Stimulated activated effector memory CD8-positive, alpha-beta T cell treated with anti-CD3 and anti-CD28 coated beads, Interleukin-12 subunit alpha, Interleukin-12 subunit beta, amount 100 ng/mL, for 72 hours (primary cell): ENCODE data around the gene SH3RF3.
A peak's percentile ranks its signal among the peaks of the same experiment; 100 is the strongest.
"Not testable (repeated sequence)": the region's sequence is repeated elsewhere in the genome, so short reads cannot be mapped to it uniquely, and the experiment has no call there.

Experiments used
- ATAC-seq: fragments of 150-1000 bp; cut with Tn5 transposase; 2 replicates; pipeline ENCODE4 v1.10.0; 2021
- DNase-seq, 2 donors: peaks; one replicate each; pipeline ENCODE4 v3.0.0; 2021 to 2022; ENCODE audit warnings: low spot score in 2 of 2
- H3K27ac Mint-ChIP-seq: one replicate; pipeline ENCODE4 v1.8.0; 2022; ENCODE audit warnings: mild to moderate bottlenecking, mixed read lengths
- H3K36me3 Mint-ChIP-seq: one replicate; pipeline ENCODE4 v1.8.0; 2022; ENCODE audit warnings: mild to moderate bottlenecking, mixed read lengths
- H3K4me1 Mint-ChIP-seq: one replicate; pipeline ENCODE4 v1.8.0; 2022; ENCODE audit warnings: mixed read lengths
- H3K4me3 Mint-ChIP-seq: one replicate; pipeline ENCODE4 v1.8.0; 2022; ENCODE audit warnings: mild to moderate bottlenecking, mixed read lengths
- H3K9me3 Mint-ChIP-seq: one replicate; pipeline ENCODE4 v1.8.0; 2022; ENCODE audit warnings: mixed read lengths

SH3RF3 gene

GRCh38 chr2:109154226-109154625 is 25.2 kb downstream of the SH3RF3 start:
- ATAC-seq: no peak
- Mint-ChIP-seq H3K36me3 (no peaks in the 10 kb centered on the region), H3K4me3 (no peak overlapping the region), H3K9me3 (no peaks in the 10 kb centered on the region), H3K27ac (no peak overlapping the region), H3K4me1 (peaks cover 12% of the 10 kb centered on the region)
- DNase-seq: no peak

- Mint-ChIP-seq H3K4me3 (no peak overlapping the region), H3K27ac (no peak overlapping the region), H3K9me3 (no peaks in the 10 kb centered on the region), H3K4me1 (peaks cover 9% of the 10 kb centered on the region), H3K36me3 (no peaks in the 10 kb centered on the region)
- no peak for DNase-seq
- peak; percentile 16 for ATAC-seq
Measured at GRCh38 chr2:109155553-109156451, 26.8 kb downstream of the SH3RF3 start.

GRCh38 chr2:109157563-109158105 is 28.6 kb downstream of the SH3RF3 start:
- Mint-ChIP-seq H3K4me1 (peaks cover 14% of the 10 kb centered on the region), H3K4me3 (no peak overlapping the region)

GRCh38 chr2:109158237-109158636 is 29.2 kb downstream of the SH3RF3 start:
- Mint-ChIP-seq H3K27ac (no peak overlapping the region), H3K9me3 (no peaks in the 10 kb centered on the region), H3K4me1 (peaks cover 14% of the 10 kb centered on the region), H3K4me3 (no peak overlapping the region), H3K36me3 (no peaks in the 10 kb centered on the region)
- no peak for ATAC-seq
- DNase-seq: no peak

More at GRCh38 chr2:109157563-109158105, 28.6 kb downstream of the SH3RF3 start:
- ATAC-seq (no peak), DNase-seq (no peak)
- no peaks in the 10 kb centered on the region for H3K36me3 Mint-ChIP-seq
- H3K27ac Mint-ChIP-seq: no peak overlapping the region
- H3K9me3 Mint-ChIP-seq: no peaks in the 10 kb centered on the region

- peaks cover 14% of the 10 kb centered on the region for H3K4me1 Mint-ChIP-seq
- no peaks in the 10 kb centered on the region for H3K9me3 Mint-ChIP-seq
- ATAC-seq: no peak
- H3K27ac Mint-ChIP-seq: no peak overlapping the region
- no peak overlapping the region for H3K4me3 Mint-ChIP-seq
- H3K36me3 Mint-ChIP-seq: no peaks in the 10 kb centered on the region
- DNase-seq: no peak
Measured at GRCh38 chr2:109159096-109159495, 30.1 kb downstream of the SH3RF3 start.

GRCh38 chr2:109160714-109161440 is 31.9 kb downstream of the SH3RF3 start:
- Mint-ChIP-seq H3K27ac (no peak overlapping the region), H3K4me1 (peaks cover 14% of the 10 kb centered on the region), H3K9me3 (no peaks in the 10 kb centered on the region), H3K4me3 (no peak overlapping the region), H3K36me3 (no peaks in the 10 kb centered on the region)
- ATAC-seq (no peak), DNase-seq (no peak)

- DNase-seq, H3K36me3 Mint-ChIP-seq, H3K27ac Mint-ChIP-seq, H3K9me3 Mint-ChIP-seq, ATAC-seq, H3K4me3 Mint-ChIP-seq: not testable (repeated sequence)
- H3K4me1 Mint-ChIP-seq: peaks cover 14% of the 10 kb centered on the region
Measured at GRCh38 chr2:109162367-109162766, 33.4 kb downstream of the SH3RF3 start.

- H3K4me1 Mint-ChIP-seq: peaks cover 14% of the 10 kb centered on the region
- H3K4me3 Mint-ChIP-seq: no peak overlapping the region
- DNase-seq: no peak
Measured at GRCh38 chr2:109162999-109163398, 34.0 kb downstream of the SH3RF3 start.

GRCh38 chr2:109164311-109164710 is 35.3 kb downstream of the SH3RF3 start:
- ATAC-seq (no peak), DNase-seq (no peak)
- Mint-ChIP-seq H3K4me1 (peaks cover 14% of the 10 kb centered on the region), H3K27ac (no peak overlapping the region), H3K4me3 (no peak overlapping the region), H3K9me3 (no peaks in the 10 kb centered on the region), H3K36me3 (no peaks in the 10 kb centered on the region)

More at GRCh38 chr2:109162999-109163398, 34.0 kb downstream of the SH3RF3 start:
- Mint-ChIP-seq H3K36me3 (no peaks in the 10 kb centered on the region), H3K9me3 (no peaks in the 10 kb centered on the region), H3K27ac (no peak overlapping the region)
- no peak for ATAC-seq

- Mint-ChIP-seq H3K4me3 (no peak overlapping the region), H3K9me3 (no peaks in the 10 kb centered on the region), H3K36me3 (no peaks in the 10 kb centered on the region), H3K27ac (no peak overlapping the region), H3K4me1 (peaks cover 14% of the 10 kb centered on the region)
- DNase-seq (no peak), ATAC-seq (no peak)
Measured at GRCh38 chr2:109164739-109165221, 35.8 kb downstream of the SH3RF3 start.

GRCh38 chr2:109166811-109167210 is 37.8 kb downstream of the SH3RF3 start:
- H3K27ac Mint-ChIP-seq: no peak overlapping the region
- H3K4me1 Mint-ChIP-seq: no peaks in the 10 kb centered on the region
- H3K36me3 Mint-ChIP-seq: no peaks in the 10 kb centered on the region
- ATAC-seq (no peak), DNase-seq (no peak)
- H3K4me3 Mint-ChIP-seq: no peak overlapping the region
- no peaks in the 10 kb centered on the region for H3K9me3 Mint-ChIP-seq

GRCh38 chr2:109168086-109168485 is 39.1 kb downstream of the SH3RF3 start:
- DNase-seq (no peak), ATAC-seq (no peak)
- Mint-ChIP-seq H3K4me1 (no peaks in the 10 kb centered on the region), H3K36me3 (no peaks in the 10 kb centered on the region), H3K9me3 (no peaks in the 10 kb centered on the region), H3K27ac (no peak overlapping the region), H3K4me3 (no peak overlapping the region)

- H3K9me3 Mint-ChIP-seq: no peaks in the 10 kb centered on the region
Measured at GRCh38 chr2:109168716-109169115, 39.7 kb downstream of the SH3RF3 start.

GRCh38 chr2:109170645-109171044 is 41.6 kb downstream of the SH3RF3 start:
- Mint-ChIP-seq H3K27ac (no peak overlapping the region), H3K4me1 (peaks cover 7% of the 10 kb centered on the region), H3K9me3 (no peaks in the 10 kb centered on the region), H3K4me3 (no peak overlapping the region), H3K36me3 (no peaks in the 10 kb centered on the region)
- ATAC-seq (no peak), DNase-seq (no peak)

More at GRCh38 chr2:109168716-109169115, 39.7 kb downstream of the SH3RF3 start:
- ATAC-seq (no peak), DNase-seq (no peak)
- Mint-ChIP-seq H3K4me3 (no peak overlapping the region), H3K36me3 (no peaks in the 10 kb centered on the region), H3K27ac (no peak overlapping the region), H3K4me1 (peaks cover under 1% of the 10 kb centered on the region)
